GM18520 (cell line): ENCODE results near the gene ARHGAP12.
"Not testable (repeated sequence)": the region's sequence is repeated elsewhere in the genome, so short reads cannot be mapped to it uniquely, and the experiment has no call there.

ENCODE experiments used
- ATAC-seq: cut with Tn5 transposase; IDR thresholded peaks from one replicate; pipeline ENCODE4 v1.9.1; 2021; ENCODE audit not compliant: unreplicated experiment

Gene ARHGAP12

GRCh38 chr10:31928549-31929260 lies at the start of gene ARHGAP12:
ARHGAP12 (minus strand) TSS chr10:31928831; CDS start chr10:31908855, 19,976 bp downstream.
- peak; percentile 62 for ATAC-seq

GRCh38 chr10:31978156-31978483 lies 49.5 kb upstream of the ARHGAP12 start:
- ATAC-seq: no peak

GRCh38 chr10:31977440-31978155 lies 49.0 kb upstream of the ARHGAP12 start:
- no peak for ATAC-seq

GRCh38 chr10:31975157-31975765 lies 46.6 kb upstream of the ARHGAP12 start:
- no peak for ATAC-seq

GRCh38 chr10:31974434-31975124 lies 45.9 kb upstream of the ARHGAP12 start:
- no peak for ATAC-seq

GRCh38 chr10:31972519-31973041 lies 43.9 kb upstream of the ARHGAP12 start:
- ATAC-seq: no peak

- not testable (repeated sequence) for ATAC-seq
Measured at GRCh38 chr10:31969847-31970246, 41.2 kb upstream of the ARHGAP12 start.

GRCh38 chr10:31963589-31963980 lies 35.0 kb upstream of the ARHGAP12 start:
- ATAC-seq: no peak

GRCh38 chr10:31962826-31963588 lies 34.4 kb upstream of the ARHGAP12 start:
- no peak for ATAC-seq

GRCh38 chr10:31961277-31962074 lies 32.8 kb upstream of the ARHGAP12 start:
- no peak for ATAC-seq

- ATAC-seq: no peak
Measured at GRCh38 chr10:31959461-31960173, 31.0 kb upstream of the ARHGAP12 start.

GRCh38 chr10:31958856-31959255 lies 30.2 kb upstream of the ARHGAP12 start:
- ATAC-seq: no peak

- no peak for ATAC-seq
Measured at GRCh38 chr10:31956200-31956946, 27.7 kb upstream of the ARHGAP12 start.

GRCh38 chr10:31954410-31955191 lies 26.0 kb upstream of the ARHGAP12 start:
- ATAC-seq: no peak

GRCh38 chr10:31953480-31953879 lies 24.8 kb upstream of the ARHGAP12 start:
- no peak for ATAC-seq

GRCh38 chr10:31953080-31953479 lies 24.4 kb upstream of the ARHGAP12 start:
- ATAC-seq: no peak

- no peak for ATAC-seq
Measured at GRCh38 chr10:31952066-31952465, 23.4 kb upstream of the ARHGAP12 start.

GRCh38 chr10:31949266-31949665 lies 20.6 kb upstream of the ARHGAP12 start:
- no peak for ATAC-seq
